Peyer's patch (tissue), 4 donors: ENCODE results near the gene RASD1. TPM values are rescaled to one million over a fixed set of nuclear protein-coding genes. Genes with fewer than 3 reads are reported as not detected.

ENCODE experiments used
- DNase-seq, 3 donors: peaks; one replicate each; pipeline ENCODE4 v3.0.0-alpha.2; 2017 to 2019
- H3K27ac ChIP-seq, 4 donors: fragments of 200-600 bp; sonication (generic); one replicate each; pipeline ENCODE4 v1.5.1; 2016 to 2019
- H3K27me3 ChIP-seq, 2 donors: fragments of 200-600 bp; sonication (generic); one replicate each; pipeline ENCODE4 v1.5.1; 2019
- H3K36me3 ChIP-seq, 3 donors: fragments of 200-600 bp; sonication (generic); one replicate each; pipeline ENCODE4 v1.5.1; 2016 to 2019
- H3K4me1 ChIP-seq, 4 donors: fragments of 200-600 bp; sonication (generic); one replicate each; pipeline ENCODE4 v1.5.1; 2016 to 2019
- H3K4me3 ChIP-seq, 4 donors: fragments of 200-600 bp; sonication (generic); 1 replicate in 3 of 4; 2 replicates in 1 of 4; pipeline ENCODE4 v1.5.1; 2016 to 2019; ENCODE audit warnings: mild to moderate bottlenecking in 1 of 4
- H3K9me3 ChIP-seq, 4 donors: fragments of 200-600 bp; sonication (generic); one replicate each; pipeline ENCODE4 v1.5.1; 2016 to 2019; ENCODE audit warnings: mild to moderate bottlenecking in 1 of 4
- CTCF ChIP-seq, 6 experiments: fragments of 450-650 bp in 4 of 6; fragments of 200-600 bp in 2 of 6; sonication (generic) in 1 of 6; IDR thresholded peaks; one replicate each; pipeline ENCODE4 v1.5.1; 2017 to 2019; ENCODE audit warnings: antibody characterized with exemption in 6 of 6, mild to moderate bottlenecking in 3 of 6, moderate library complexity in 1 of 6
- POLR2A ChIP-seq, 2 donors: fragments of 450-650 bp; IDR thresholded peaks; one replicate each; pipeline ENCODE4 v1.5.1; 2017; ENCODE audit warnings: antibody characterized with exemption in 2 of 2, mild to moderate bottlenecking in 2 of 2, moderate library complexity in 2 of 2
- total RNA-seq, 4 donors: library from RNA; depleted of rRNA; stranded (reverse); fragments of >200 nt; gene quantifications; one replicate each; pipeline ENCODE4 v1.1.0, GENCODE V29; 2016

The RASD1 gene
- total RNA-seq, 4 donors from 2014 or later = 15.0 to 32.2 (median 25.1) TPM

GRCh38 chr17:17528696-17529652 lies 32.8 kb upstream of the RASD1 start:
- TF ChIP-seq POLR2A (IDR thresholded peaks at IDR 0.05) (no peak), CTCF (IDR thresholded peaks at IDR 0.05) (no peak)
- Histone ChIP-seq H3K4me1 (peaks cover 0 to 4% (median 0%) of the 10 kb centered on the region in 4 donors), H3K4me3 (no peak overlapping the region), H3K27ac (no peak overlapping the region), H3K9me3 (no peaks in the 10 kb centered on the region), H3K36me3 (no peaks in the 10 kb centered on the region), H3K27me3 (no peaks in the 10 kb centered on the region)
- no peak for DNase-seq

- no peaks in the 10 kb centered on the region for H3K9me3 ChIP-seq
- H3K4me1 ChIP-seq = peaks cover 0 to 4% (median 0%) of the 10 kb centered on the region in 4 donors
- no peak for DNase-seq
- no peaks in the 10 kb centered on the region for H3K27me3 ChIP-seq
- H3K27ac ChIP-seq = no peak overlapping the region
- no peak overlapping the region for H3K4me3 ChIP-seq
- TF ChIP-seq POLR2A (IDR thresholded peaks at IDR 0.05) (no peak), CTCF (IDR thresholded peaks at IDR 0.05) (no peak)
- H3K36me3 ChIP-seq = no peaks in the 10 kb centered on the region
Measured at GRCh38 chr17:17527956-17528500, 31.8 kb upstream of the RASD1 start.

- Histone ChIP-seq H3K4me3 (no peak overlapping the region), H3K4me1 (peaks cover 0 to 4% (median 0%) of the 10 kb centered on the region in 4 donors), H3K27me3 (no peaks in the 10 kb centered on the region), H3K36me3 (no peaks in the 10 kb centered on the region), H3K27ac (no peak overlapping the region), H3K9me3 (no peaks in the 10 kb centered on the region)
- no peak for TF ChIP-seq CTCF (IDR thresholded peaks at IDR 0.05)
- TF ChIP-seq POLR2A (IDR thresholded peaks at IDR 0.05) = no peak
- DNase-seq = no peak
Measured at GRCh38 chr17:17527534-17527933, 31.3 kb upstream of the RASD1 start.

GRCh38 chr17:17526369-17526768 lies 30.2 kb upstream of the RASD1 start:
- DNase-seq = no peak
- Histone ChIP-seq H3K4me1 (peaks cover 0 to 4% (median 0%) of the 10 kb centered on the region in 4 donors), H3K36me3 (no peaks in the 10 kb centered on the region), H3K4me3 (no peak overlapping the region), H3K27ac (no peak overlapping the region), H3K27me3 (no peaks in the 10 kb centered on the region), H3K9me3 (no peaks in the 10 kb centered on the region)
- TF ChIP-seq POLR2A (IDR thresholded peaks at IDR 0.05) (no peak), CTCF (IDR thresholded peaks at IDR 0.05) (no peak)

- no peaks in the 10 kb centered on the region for H3K36me3 ChIP-seq
- no peak for DNase-seq
- no peak overlapping the region for H3K4me3 ChIP-seq
- H3K27me3 ChIP-seq = no peaks in the 10 kb centered on the region
- H3K27ac ChIP-seq = no peak overlapping the region
- TF ChIP-seq CTCF (IDR thresholded peaks at IDR 0.05) (no peak), POLR2A (IDR thresholded peaks at IDR 0.05) (no peak)
- no peaks in the 10 kb centered on the region for H3K9me3 ChIP-seq
- H3K4me1 ChIP-seq = peaks cover 0 to 4% (median 0%) of the 10 kb centered on the region in 4 donors
Measured at GRCh38 chr17:17525956-17526355, 29.8 kb upstream of the RASD1 start.
